ENCODE measurements around the gene APOL3.
"Not testable (repeated sequence)": the region's sequence is repeated elsewhere in the genome, so short reads cannot be mapped to it uniquely, and the experiment has no call there.

APOL3 gene, protein sequence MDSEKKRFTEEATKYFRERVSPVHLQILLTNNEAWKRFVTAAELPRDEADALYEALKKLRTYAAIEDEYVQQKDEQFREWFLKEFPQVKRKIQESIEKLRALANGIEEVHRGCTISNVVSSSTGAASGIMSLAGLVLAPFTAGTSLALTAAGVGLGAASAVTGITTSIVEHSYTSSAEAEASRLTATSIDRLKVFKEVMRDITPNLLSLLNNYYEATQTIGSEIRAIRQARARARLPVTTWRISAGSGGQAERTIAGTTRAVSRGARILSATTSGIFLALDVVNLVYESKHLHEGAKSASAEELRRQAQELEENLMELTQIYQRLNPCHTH

DNA sequence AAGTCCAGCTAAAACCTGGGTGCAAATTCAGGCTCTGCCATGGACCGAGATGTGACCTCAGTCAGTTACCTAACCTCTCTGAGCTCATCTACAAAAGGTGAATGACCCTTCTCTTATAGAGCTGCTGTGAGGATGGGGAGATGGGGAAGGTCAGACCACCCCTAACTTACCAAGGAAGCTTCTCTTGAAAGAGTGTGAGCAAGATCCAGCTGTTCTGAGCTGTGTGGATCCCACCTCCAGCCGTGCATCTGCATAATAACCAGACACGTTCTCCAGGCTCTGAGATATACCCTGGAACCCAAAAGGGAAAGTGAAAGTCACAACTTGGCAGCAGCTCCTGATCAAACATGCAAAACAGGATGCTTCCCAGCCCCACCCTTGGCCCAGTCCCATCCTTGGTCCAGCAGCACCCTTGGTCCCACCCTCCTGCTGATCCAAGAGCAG lies at the start of gene APOL3:
Gene APOL3, minus strand, starts transcription at position 257 of the 444 bp plus-strand sequence. CDS start 11,700 bp downstream, outside the sequence.
- DNase-seq (ENCODE audit: low spot score), result no peak

DNA sequence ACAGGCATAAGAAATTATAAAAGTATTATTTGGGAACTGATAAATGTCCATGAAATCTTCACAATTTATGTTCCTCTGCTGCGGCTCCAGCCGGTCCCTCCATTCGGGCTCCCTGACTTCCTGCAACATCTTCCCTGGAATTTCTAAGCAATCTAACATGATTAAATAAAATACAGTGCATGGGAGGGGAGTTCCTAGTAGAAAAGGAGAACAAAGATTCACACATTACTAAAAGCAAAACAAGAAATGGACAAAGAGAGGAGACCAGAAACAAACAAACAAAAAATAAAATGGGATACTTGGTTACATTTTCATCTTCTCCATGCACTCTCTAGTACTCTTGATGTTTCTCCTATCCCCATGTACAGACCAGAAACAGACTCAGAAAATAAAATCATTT lies 49.7 kb upstream of the APOL3 start:
- DNase-seq (ENCODE audit: low spot score), result no peak

GRCh38 chr22:36209488-36209908 lies 48.9 kb upstream of the APOL3 start:
- DNase-seq (ENCODE audit: low spot score), result not testable (repeated sequence)

GRCh38 chr22:36208914-36209313 lies 48.4 kb upstream of the APOL3 start:
- no peak for DNase-seq (ENCODE audit: low spot score)

GRCh38 chr22:36208162-36208765 lies 47.7 kb upstream of the APOL3 start:
- no peak for DNase-seq (ENCODE audit: low spot score)

DNA sequence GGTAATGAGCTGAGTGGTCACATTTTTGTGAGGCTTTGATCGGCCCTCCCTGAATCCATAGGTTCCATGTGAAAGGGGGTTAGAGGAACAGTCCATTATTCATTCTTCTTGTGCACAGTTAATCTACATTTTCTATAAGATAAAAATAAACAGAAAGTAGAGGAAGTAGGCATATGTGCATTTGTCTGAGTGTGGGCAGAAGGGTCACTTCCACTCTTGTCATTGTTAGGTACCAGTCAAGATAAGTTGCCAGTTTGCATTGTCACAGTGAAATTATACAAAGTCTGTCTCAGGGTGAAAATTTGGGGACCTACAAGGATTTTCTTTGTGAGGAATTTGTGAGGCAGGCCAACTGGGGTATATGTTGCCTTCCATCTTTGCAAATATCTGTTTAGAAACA lies 45.7 kb upstream of the APOL3 start:
- DNase-seq (ENCODE audit: low spot score), result no peak

DNA sequence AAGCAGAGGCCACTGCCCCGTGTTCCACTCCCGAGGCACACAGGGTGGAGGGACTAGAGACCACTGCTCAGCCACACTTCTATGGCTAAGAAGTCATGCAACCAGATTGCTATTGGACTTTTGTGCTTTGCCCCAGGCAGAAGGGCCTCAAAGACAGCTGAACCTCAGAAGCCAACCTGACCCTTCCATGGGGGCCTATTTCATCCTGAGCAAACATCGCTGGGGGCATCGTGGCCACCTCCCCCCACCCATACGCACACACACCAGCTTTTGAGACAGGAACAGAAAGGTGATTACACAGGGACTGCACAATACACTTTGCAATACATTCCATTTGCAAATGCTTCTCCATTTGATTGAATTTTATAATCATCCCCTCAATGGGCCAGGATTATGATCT lies 45.0 kb upstream of the APOL3 start:
- DNase-seq (ENCODE audit: low spot score), result not testable (repeated sequence)

GRCh38 chr22:36204632-36205015 lies 44.1 kb upstream of the APOL3 start:
- no peak for DNase-seq (ENCODE audit: low spot score)

DNA sequence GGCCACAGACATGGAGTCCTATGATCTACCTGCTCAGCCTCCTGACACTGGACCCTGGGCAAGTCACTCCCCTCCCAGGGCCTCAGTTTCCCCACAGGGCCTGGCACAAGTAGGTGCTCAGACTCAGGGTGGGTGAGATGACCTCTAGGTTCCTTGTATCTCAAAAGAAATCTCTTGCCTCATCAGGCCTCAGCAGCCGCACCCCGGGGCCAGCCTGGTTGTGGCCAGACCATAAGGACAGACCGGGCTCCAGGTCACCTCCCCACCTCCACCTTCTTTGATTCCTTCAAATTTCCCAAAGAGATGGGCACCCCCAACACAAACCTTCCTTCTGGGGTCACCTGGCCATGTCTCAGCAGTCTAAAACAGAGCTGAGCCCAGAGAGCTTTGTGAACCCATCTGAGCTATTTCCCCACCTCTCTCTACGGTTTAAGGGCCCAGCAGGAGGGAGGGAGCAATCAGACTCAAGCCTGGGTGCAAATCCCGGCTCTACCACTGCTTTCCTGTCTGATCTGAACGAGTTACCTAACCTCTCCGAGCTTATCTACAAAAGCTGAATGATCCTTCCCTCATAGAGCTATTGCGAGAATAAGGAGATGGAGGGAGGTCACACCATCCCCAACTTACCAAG lies 43.6 kb upstream of the APOL3 start:
- DNase-seq (ENCODE audit: low spot score), result no peak

DNA sequence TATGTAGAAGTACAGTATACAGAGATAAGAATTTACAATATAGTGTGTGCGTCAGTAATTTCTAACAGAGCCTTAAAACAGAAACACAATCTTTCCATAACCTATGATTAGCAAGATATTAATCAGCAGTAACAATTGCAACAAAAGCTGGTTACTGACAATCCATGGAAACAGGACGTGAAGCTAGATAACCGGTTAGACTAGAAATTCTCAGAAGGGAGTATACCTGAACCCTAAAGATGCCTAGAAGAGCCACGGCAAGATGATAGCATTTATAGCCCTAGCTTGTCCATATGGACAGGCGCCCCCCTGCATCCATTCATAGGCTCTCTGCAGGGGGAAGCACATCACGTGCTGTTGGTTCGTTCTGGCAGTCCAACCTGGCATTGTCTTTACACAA lies 42.9 kb upstream of the APOL3 start:
- DNase-seq (ENCODE audit: low spot score), result not testable (repeated sequence)

GRCh38 chr22:36202906-36203305 lies 42.4 kb upstream of the APOL3 start:
- not testable (repeated sequence) for DNase-seq (ENCODE audit: low spot score)

DNA sequence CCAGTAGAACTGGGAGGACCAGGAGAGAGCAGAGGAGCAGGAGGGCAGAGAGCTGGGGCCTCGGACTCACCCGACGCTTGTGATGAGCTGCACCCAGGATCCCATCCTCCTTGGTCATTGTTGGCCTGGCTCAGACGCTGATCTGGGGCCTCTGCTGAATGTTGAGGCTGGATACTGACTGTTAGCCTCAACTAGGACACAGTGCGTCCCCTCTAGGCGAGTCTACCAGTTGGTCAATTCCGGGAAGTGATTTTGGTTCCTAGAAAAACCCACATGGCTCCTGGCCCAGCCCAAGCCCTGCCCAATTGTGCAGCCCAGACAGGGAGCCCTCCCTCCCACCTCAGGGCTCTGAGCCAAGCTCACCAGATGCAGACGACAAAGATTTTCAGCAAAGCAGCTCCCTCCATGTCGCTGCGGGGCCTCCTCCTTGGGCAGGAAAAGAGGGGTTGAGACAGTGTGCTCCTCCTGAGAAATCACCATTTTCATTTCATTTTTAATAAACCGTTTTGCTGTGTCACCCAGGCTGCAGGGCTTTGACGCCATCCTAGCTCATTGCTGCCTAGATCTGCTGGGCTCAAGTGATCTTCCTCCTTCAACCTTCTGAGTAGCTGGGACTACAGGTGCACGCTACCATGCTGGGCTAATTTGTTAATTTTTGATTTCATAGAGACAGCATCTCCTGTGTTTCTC lies 41.2 kb upstream of the APOL3 start, which contains the start of gene APOL4:
Gene APOL4, minus strand, starts transcription at position 180 of the 690 bp plus-strand sequence. Its CDS starts 75 bp downstream, at position 105.
- no peak for DNase-seq (ENCODE audit: low spot score)

DNA sequence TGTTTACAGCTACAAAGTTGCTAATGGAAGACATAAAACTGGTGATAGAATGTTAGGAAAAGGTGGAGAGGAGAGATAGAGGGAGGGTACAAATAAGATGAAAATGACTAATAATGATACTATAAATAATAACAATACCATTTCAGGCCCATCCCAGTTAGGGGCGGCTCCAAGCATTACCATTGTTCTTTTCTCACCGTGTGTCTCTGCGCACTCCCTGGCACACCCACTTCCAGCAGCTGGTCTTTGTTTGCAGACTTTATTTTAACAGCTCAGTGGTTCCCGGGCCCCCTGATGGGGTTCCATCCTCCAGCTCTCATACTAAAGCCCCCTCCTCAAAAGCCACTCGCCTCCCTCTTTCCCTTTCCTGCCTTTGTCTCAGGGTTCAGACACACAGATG lies 40.5 kb upstream of the APOL3 start:
- not testable (repeated sequence) for DNase-seq (ENCODE audit: low spot score)

GRCh38 chr22:36199001-36199551 lies 38.5 kb upstream of the APOL3 start:
- DNase-seq (ENCODE audit: low spot score), result no peak

- no peak for DNase-seq (ENCODE audit: low spot score)
These were observed 38.0 kb upstream of the APOL3 start for GRCh38 chr22:36198536-36198935.

- DNase-seq (ENCODE audit: low spot score), result no peak
These were observed 37.1 kb upstream of the APOL3 start for GRCh38 chr22:36197514-36198146.

DNA sequence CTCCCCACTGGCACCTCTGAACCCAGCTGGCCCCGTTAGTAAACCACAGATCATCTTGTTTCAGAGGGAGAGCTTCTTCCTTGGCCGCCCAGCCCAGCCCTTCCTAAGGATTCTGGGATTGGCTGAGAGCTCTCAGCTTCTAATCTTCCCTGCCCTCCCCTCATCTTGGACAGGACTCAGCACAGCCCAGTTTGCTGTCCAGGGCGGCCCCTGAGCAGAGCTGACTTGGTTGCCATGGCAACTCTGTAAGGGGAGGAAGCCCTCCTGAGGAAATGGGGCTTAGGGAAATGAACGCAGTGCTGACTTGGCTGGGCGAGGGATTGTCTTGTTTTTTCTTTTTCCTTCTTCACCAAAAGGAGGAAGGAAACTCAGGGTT lies 36.5 kb upstream of the APOL3 start:
- no peak for DNase-seq (ENCODE audit: low spot score)

DNA sequence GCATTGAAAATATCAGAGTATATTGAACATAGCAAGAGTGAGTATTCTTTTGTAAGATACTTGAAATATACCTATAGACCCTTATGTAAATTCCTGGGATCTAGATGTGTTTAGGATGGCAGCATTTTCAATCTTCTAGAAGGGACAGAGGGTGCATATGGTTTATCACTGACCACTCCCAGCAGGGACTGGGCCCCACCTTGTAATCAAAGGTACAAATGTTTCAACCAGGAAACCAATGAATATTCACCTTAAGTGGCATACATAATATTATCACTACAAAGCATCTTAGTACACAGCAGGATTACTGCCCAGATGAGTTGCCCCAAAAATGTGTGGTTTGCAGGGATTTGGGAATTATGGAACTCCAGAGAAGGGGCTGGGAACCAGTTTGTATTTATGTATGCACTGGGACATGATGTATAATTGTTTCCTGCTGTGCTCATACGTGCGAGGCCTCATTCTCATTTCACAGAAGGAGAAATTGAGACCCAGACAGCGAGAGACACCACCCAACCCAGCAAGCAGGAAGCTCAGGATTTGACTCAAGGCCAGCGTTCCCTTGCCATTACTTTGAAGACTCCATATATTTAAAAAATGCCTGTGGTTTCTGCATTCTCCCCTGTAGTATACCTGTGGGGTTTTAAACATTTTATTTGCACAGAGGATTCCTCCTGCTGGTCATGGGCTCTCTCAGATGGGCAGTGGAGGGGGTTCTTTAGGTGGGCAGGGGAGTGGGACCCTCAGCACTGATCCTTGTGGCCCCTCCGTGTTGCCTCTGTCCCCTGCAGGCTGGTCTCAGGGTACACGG lies 35.9 kb upstream of the APOL3 start:
- DNase-seq (ENCODE audit: low spot score), result no peak

GRCh38 chr22:36194971-36195370 lies 34.4 kb upstream of the APOL3 start:
- DNase-seq (ENCODE audit: low spot score), result peak; percentile 60

DNA sequence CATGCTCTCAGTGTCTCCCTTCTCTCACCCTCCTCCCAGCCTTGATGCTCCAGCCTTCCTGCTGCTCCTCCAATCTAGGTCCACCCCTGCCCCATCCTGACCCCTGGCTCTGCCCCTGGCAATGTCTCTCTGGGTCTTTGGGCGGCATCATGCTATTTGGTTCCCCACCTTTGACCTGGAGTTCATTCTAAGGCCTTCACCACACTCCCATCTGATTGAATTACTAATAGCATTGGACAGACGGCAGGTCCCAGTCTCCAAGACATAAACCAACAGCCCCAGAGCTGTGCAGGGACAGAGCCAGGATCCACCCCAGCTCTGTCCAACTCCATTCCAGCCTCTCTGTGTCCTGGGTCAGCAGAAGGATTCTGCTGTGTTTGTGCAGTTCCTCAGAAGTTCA lies 33.8 kb upstream of the APOL3 start:
- no peak for DNase-seq (ENCODE audit: low spot score)

- no peak for DNase-seq (ENCODE audit: low spot score)
These were observed 33.0 kb upstream of the APOL3 start for GRCh38 chr22:36193577-36193976.
